Common myeloid progenitor, CD34-positive (primary cell): ENCODE measurements around the gene MAPK8.

Source experiments
- CTCF ChIA-PET: fragments of 350-600 bp; sonication (Branson Sonifier 250); formaldehyde crosslinking; loops from one replicate; lab custom pipeline; 2021; ENCODE audit warnings: antibody characterized with exemption; lab: Charles Lee
- POLR2A ChIA-PET: fragments of 350-600 bp; sonication (Branson Sonifier 250); formaldehyde crosslinking; loops from one replicate; lab custom pipeline; 2021; ENCODE audit warnings: antibody characterized with exemption; lab: Charles Lee
- DNase-seq, 3 donors: peaks; one replicate each; pipeline versions ENCODE4 v3.0.0 to v3.0.0-alpha.2; 2013
- H3K27ac ChIP-seq, 2 experiments: 1 replicate in 1 of 2; 2 replicates in 1 of 2; pipeline ENCODE4 v1.7.0; 2013; ENCODE audit warnings: inconsistent platforms in 2 of 2, low read length in 2 of 2, mild to moderate bottlenecking in 2 of 2, low read depth in 1 of 2, moderate library complexity in 1 of 2; ENCODE audit not compliant: severe bottlenecking in 2 of 2, insufficient read depth in 1 of 2, poor library complexity in 1 of 2
- H3K27me3 ChIP-seq, 5 experiments: replicated peaks in 2 of 5; 1 replicate in 3 of 5; 2 replicates in 2 of 5; pipeline versions ENCODE4 v1.6.1 to v1.7.0; 2013; ENCODE audit warnings: low read length in 4 of 5, mild to moderate bottlenecking in 2 of 5, moderate library complexity in 2 of 5, inconsistent platforms in 1 of 5; ENCODE audit not compliant: insufficient read depth in 5 of 5, control insufficient read depth in 4 of 5
- H3K36me3 ChIP-seq, 4 experiments: 1 replicate in 2 of 4; 2 replicates in 2 of 4; pipeline versions ENCODE4 v1.6.1 to v1.7.0; 2013; ENCODE audit warnings: low read length in 3 of 4, control low read depth in 1 of 4, mild to moderate bottlenecking in 1 of 4; ENCODE audit not compliant: control insufficient read depth in 4 of 4, insufficient read depth in 4 of 4
- H3K4me1 ChIP-seq, 4 experiments: 1 replicate in 3 of 4; 2 replicates in 1 of 4; pipeline versions ENCODE4 v1.6.1 to v1.7.1; 2013; ENCODE audit warnings: low read length in 3 of 4, mild to moderate bottlenecking in 3 of 4, control low read depth in 1 of 4, inconsistent platforms in 1 of 4, moderate library complexity in 1 of 4; ENCODE audit not compliant: control insufficient read depth in 4 of 4, insufficient read depth in 4 of 4; ENCODE audit errors: control extremely low read depth in 1 of 4
- H3K4me3 ChIP-seq, 7 experiments: 1 replicate in 4 of 7; 2 replicates in 3 of 7; pipeline versions ENCODE4 v1.5.1 to v1.7.0; 2013; ENCODE audit warnings: mild to moderate bottlenecking in 7 of 7, low read length in 6 of 7, moderate library complexity in 6 of 7, inconsistent platforms in 2 of 7, low read depth in 2 of 7, control low read depth in 1 of 7; ENCODE audit not compliant: insufficient read depth in 4 of 7, control insufficient read depth in 1 of 7; ENCODE audit errors: extremely low read depth in 1 of 7
- H3K9me3 ChIP-seq, 5 experiments: 1 replicate in 4 of 5; 2 replicates in 1 of 5; pipeline versions ENCODE4 v1.6.1 to v1.7.1; 2013; ENCODE audit warnings: low read length in 4 of 5, mild to moderate bottlenecking in 2 of 5, inconsistent platforms in 1 of 5, low read depth in 1 of 5, moderate library complexity in 1 of 5; ENCODE audit not compliant: control insufficient read depth in 4 of 5, insufficient read depth in 2 of 5; ENCODE audit errors: control extremely low read depth in 1 of 5
- WGBS: methylation state at CpG from one replicate; pipeline ENCODE4 v1.1.5; 2013; ENCODE audit not compliant: insufficient coverage; 5-methylcytosine and 5-hydroxymethylcytosine counted together

MAPK8 gene

DNA sequence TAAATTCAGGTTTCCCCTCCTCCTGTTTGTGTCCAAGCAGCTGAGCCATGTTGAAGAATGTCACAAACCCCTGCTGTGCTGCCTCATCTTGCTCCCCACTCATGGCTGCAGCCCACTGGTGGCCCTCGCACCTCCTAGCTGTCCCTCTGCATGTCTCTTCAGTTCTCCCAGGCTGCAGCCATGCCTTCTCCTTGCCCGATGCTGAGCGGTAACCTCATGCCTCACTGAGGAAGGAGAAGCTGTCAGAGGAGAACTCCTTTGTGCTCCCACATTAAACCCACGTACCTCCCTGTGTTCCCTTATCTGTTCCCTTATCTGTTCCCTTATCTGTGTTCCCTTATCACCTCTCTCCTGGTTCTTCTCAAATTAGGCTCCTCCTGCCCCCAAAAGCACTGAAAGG lies 21.7 kb upstream of the MAPK8 start:
- Histone ChIP-seq H3K9me3 (peaks cover 0 to 14% (median 9%) of the 10 kb centered on the region in 5 experiments), H3K36me3 (no peaks in the 10 kb centered on the region), H3K4me3 (no peak overlapping the region), H3K27me3 (no peaks in the 10 kb centered on the region), H3K4me1 (peaks cover 0 to 9% (median 8%) of the 10 kb centered on the region in 4 experiments), H3K27ac (no peak overlapping the region)
- ChIA-PET POLR2A (no interaction called here), CTCF (interaction anchor here (1.8 kb wide), 1 partner anchor 8 kb away, joined by 4 read pairs; no protein-coding TSS in a partner anchor)
- no peak for DNase-seq
- 70% methylated on average over 4 of the region's 4 CpGs for WGBS

DNA sequence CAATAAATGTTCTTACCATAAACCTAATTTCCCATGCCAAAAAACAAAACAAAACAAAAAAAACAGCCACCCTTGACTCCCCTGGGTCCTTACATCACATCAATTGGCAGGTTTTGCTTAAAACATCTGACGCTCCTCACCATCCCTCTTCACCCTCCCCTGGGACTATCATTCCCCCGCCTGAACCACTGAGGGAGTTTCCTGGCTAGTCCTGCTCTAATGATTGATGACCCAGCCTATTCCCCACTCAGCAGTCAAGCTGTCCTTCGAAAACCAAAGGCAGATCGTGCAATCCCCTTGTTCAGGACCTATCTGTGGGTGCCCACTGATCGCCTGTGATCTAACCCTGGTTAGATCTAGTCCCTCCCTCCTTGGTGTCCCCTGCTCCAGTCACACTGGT lies 20.8 kb upstream of the MAPK8 start:
- Histone ChIP-seq H3K4me3 (no peak overlapping the region), H3K9me3 (peaks cover 0 to 14% (median 6%) of the 10 kb centered on the region in 5 experiments), H3K27me3 (no peaks in the 10 kb centered on the region), H3K4me1 (peaks cover 0 to 9% (median 8%) of the 10 kb centered on the region in 4 experiments), H3K36me3 (no peaks in the 10 kb centered on the region), H3K27ac (no peak overlapping the region)
- CTCF ChIA-PET = no interaction called here
- 87% methylated on average over 5 of the region's 5 CpGs for WGBS
- DNase-seq = no peak
- POLR2A ChIA-PET = no interaction called here

DNA sequence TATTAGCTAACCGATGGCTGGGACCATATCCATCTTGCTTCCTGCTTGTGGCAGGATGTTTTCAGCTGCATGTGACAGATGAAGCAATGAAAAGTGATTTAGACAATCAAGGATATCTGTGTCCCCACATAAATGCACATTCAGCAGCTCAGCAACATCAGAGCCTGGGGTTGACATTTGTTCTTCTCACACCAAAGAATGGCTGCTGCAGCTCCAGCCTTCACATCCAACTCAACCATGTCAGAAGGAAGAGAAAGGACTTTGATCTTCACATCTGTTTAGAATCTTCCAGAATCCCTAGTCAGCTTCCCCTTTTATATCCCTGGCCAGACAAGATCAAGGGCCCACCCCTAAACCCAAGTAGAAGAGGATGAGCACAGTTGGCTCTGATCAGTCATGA lies 20.1 kb upstream of the MAPK8 start:
- CTCF ChIA-PET = no interaction called here

DNA sequence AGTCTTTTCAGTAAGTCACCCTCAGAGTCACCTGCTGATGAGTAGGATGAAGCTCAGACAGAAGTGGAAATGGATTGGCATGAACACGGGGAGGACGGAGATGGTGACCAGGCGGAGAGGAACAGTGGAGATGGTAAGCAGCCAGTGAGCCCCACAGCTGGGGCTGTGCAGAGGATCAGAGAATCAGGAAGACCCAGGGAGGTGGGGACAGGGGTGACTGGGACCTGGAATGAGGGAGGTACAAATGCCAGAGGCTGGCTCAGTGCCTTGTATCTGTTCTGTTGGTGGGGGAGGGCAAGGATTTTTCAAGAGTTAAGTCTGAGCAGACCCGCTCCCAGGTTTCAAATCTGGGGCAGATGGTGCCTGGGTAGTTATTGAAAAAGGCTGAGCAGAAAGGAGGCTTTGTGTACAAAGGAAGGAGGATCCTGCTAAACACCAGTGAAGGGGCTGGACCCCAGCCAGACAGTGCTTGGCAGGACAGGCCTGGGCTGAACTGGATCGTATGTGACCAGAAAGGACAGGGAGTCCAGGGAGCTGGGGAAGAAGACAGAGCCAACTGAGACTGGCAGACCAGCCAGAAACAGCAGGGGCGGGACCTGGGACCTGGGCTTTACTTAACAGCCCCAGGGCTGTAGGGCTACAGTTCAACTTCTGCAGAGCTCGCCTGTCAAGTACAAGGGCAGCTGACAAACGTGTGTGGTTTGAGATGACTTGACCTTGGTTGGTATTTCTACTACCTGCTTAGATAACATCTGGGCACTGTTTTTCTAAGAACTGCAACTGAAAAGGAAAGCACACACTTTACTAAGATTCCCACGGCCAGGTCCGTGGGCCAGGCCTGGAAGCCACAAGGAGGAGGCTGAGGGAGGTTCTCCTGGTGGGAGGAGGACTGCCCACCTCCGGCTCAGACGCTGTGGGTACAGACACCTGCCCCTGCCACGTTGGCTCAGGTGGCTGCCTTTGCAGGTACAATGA lies 18.8 kb upstream of the MAPK8 start:
- POLR2A ChIA-PET = no interaction called here
- 57% methylated on average over 11 of the region's 13 CpGs for WGBS
- CTCF ChIA-PET = interaction anchor here (1.0 to 1.5 kb wide), 2 partner anchors 13 to 15 kb away, joined by 3 to 8 read pairs; partner anchors contain the start of gene FRMPD2

More for the DNA sequence above, 20.1 kb upstream of the MAPK8 start:
- Histone ChIP-seq H3K9me3 (peaks cover 0 to 14% (median 6%) of the 10 kb centered on the region in 5 experiments), H3K27ac (no peak overlapping the region), H3K4me1 (peaks cover 0 to 9% (median 8%) of the 10 kb centered on the region in 4 experiments), H3K27me3 (no peaks in the 10 kb centered on the region), H3K36me3 (no peaks in the 10 kb centered on the region), H3K4me3 (no peak overlapping the region)
- no peak for DNase-seq
- WGBS = no CpG with 5 or more reads among the region's 1 CpG
- POLR2A ChIA-PET = no interaction called here

DNA sequence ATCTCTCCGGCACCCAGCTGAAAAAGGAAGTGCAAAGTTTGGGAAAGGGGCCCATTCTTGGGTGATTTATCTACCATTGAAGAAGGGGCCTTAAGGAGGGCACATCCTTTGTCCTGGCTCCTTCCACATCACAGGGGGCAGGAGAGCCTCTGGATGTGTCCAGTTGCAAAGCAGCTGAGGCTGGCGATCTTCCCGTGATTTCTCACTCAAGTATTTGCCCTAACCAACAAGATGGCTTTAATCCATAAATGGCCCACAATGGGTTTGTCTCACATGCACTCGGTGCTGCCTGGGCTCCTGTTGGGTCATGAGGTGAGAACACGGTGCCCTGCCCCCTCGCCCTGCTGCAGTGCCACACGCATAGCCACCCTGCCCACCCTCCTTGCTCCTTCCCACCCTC lies 17.8 kb upstream of the MAPK8 start:
- peaks cover 0 to 11% (median 3%) of the 10 kb centered on the region in 5 experiments for H3K9me3 ChIP-seq
- ChIA-PET POLR2A (no interaction called here), CTCF (interaction anchor here (1.5 kb wide), 1 partner anchor 14 kb away, joined by 8 read pairs; no protein-coding TSS in a partner anchor)
- WGBS = 95% methylated on average over 6 of the region's 7 CpGs
- H3K27me3 ChIP-seq = no peaks in the 10 kb centered on the region
- H3K4me3 ChIP-seq = no peak overlapping the region
- H3K27ac ChIP-seq = no peak overlapping the region
- DNase-seq = no peak
- H3K36me3 ChIP-seq = no peaks in the 10 kb centered on the region
- H3K4me1 ChIP-seq = peaks cover 0 to 9% (median 8%) of the 10 kb centered on the region in 4 experiments

More for the DNA sequence above, 18.8 kb upstream of the MAPK8 start:
- no peaks in the 10 kb centered on the region for H3K36me3 ChIP-seq
- peaks cover 0 to 9% (median 8%) of the 10 kb centered on the region in 4 experiments for H3K4me1 ChIP-seq
- DNase-seq = peak in 1 of 3 donors; percentile 18
- peaks cover 0 to 11% (median 3%) of the 10 kb centered on the region in 5 experiments for H3K9me3 ChIP-seq
- no peaks in the 10 kb centered on the region for H3K27me3 ChIP-seq
- no peak overlapping the region for H3K27ac ChIP-seq
- no peak overlapping the region for H3K4me3 ChIP-seq

DNA sequence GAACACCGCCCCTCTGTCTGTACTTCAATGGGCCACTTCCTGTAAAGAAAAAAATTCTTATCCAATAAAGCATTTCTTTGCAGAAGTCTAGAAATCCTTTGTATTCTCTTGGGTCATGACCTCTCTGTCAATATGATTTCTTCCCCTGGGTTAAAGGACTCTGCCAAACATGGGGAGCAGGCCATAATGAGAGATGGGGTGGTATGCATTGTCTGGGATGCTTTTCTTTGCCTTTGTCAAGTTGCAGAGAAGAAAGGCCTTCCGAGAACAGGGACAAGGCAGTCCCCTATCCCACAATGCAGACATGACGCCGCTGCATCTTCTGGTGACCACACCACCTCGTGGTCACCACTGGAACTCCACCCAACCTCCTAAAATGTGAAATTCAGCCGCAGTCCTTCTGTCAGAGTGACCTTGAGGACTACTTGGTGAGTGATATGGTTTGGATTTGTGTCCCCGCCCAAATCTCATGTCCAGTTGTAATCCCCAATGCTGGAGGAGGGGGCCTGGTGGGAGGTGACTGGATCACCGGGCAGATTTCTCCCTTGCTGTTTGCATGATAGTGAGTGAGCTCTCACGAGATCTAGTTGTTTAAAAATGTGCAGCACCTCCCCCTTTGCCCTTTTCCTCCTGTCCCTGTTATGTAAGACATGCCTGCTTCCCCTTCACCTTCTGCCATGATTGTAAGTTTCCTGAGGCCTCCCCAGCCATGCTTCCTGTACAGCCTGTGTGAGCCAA lies 16.8 kb upstream of the MAPK8 start:
- 37% methylated on average over 5 of the region's 9 CpGs for WGBS
- Histone ChIP-seq H3K4me1 (peaks cover 0 to 9% (median 8%) of the 10 kb centered on the region in 4 experiments), H3K4me3 (no peak overlapping the region), H3K9me3 (peaks cover 0 to 5% (median 0%) of the 10 kb centered on the region in 5 experiments), H3K27ac (no peak overlapping the region), H3K36me3 (no peaks in the 10 kb centered on the region), H3K27me3 (no peaks in the 10 kb centered on the region)
- POLR2A ChIA-PET = no interaction called here
- CTCF ChIA-PET = interaction anchor here (1.3 to 2.1 kb wide), 4 partner anchors 12 to 21 kb away, joined by 4 to 7 read pairs (median 5); no protein-coding TSS in a partner anchor
- DNase-seq = peak; percentile 28 to 56 (median 52)
